HUES64 (cell line): ENCODE measurements around the gene DEXI.

Source experiments
- H3K27ac ChIP-seq: 2 replicates; pipeline ENCODE4 v1.7.0; 2013; ENCODE audit warnings: low read depth, low read length, inconsistent platforms
- H3K27me3 ChIP-seq: 2 replicates; pipeline ENCODE4 v1.6.1; 2013; ENCODE audit warnings: mild to moderate bottlenecking, low read length; ENCODE audit not compliant: insufficient read depth
- H3K36me3 ChIP-seq: 2 replicates; pipeline ENCODE4 v1.6.1; 2013; ENCODE audit warnings: mild to moderate bottlenecking, low read length; ENCODE audit not compliant: insufficient read depth
- H3K4me1 ChIP-seq: 2 replicates; pipeline ENCODE4 v1.6.1; 2013; ENCODE audit warnings: mild to moderate bottlenecking, low read length, moderate library complexity; ENCODE audit not compliant: insufficient read depth
- H3K4me3 ChIP-seq: 2 replicates; pipeline ENCODE4 v1.5.1; 2013; ENCODE audit warnings: mild to moderate bottlenecking, low read length, moderate library complexity
- H3K9ac ChIP-seq: 2 replicates; pipeline ENCODE4 v1.6.1; 2013; ENCODE audit warnings: mild to moderate bottlenecking, low read depth, low read length
- H3K9me3 ChIP-seq: 2 replicates; pipeline ENCODE4 v1.6.1; 2013; ENCODE audit warnings: low read depth, low read length; ENCODE audit not compliant: insufficient read depth
- WGBS: fragments of 150-250, 120-280 bp; methylation state at CpG from one replicate; pipeline ENCODE4 v1.1.7; 2013; ENCODE audit warnings: missing lambda C conversion rate; 5-methylcytosine and 5-hydroxymethylcytosine counted together

DEXI gene

GRCh38 chr16:10980813-10981212 is 38.5 kb upstream of the DEXI start:
- Histone ChIP-seq H3K4me1 (no peaks in the 10 kb centered on the region; the same call in 1 of the 2 replicates), H3K4me3 (no peak overlapping the region), H3K9me3 (no peaks in the 10 kb centered on the region), H3K27me3 (no peaks in the 10 kb centered on the region), H3K27ac (no peak overlapping the region), H3K36me3 (peaks cover 10% of the 10 kb centered on the region; the same call in 1 of the 2 replicates), H3K9ac (no peak overlapping the region)
- 98% methylated on average over 3 of the region's 3 CpGs for WGBS

- Histone ChIP-seq H3K9ac (no peak overlapping the region), H3K27ac (no peak overlapping the region), H3K36me3 (peaks cover 10% of the 10 kb centered on the region; the same call in 1 of the 2 replicates)
Observed at GRCh38 chr16:10979717-10980601, 37.7 kb upstream of the DEXI start.

GRCh38 chr16:10978871-10979446 is 36.7 kb upstream of the DEXI start:
- 84% methylated on average over 14 of the region's 14 CpGs for WGBS
- Histone ChIP-seq H3K27me3 (no peaks in the 10 kb centered on the region), H3K4me3 (no peak overlapping the region), H3K9me3 (no peaks in the 10 kb centered on the region), H3K36me3 (peaks cover 10% of the 10 kb centered on the region; the same call in 1 of the 2 replicates), H3K27ac (no peak overlapping the region), H3K4me1 (no peaks in the 10 kb centered on the region; the same call in 1 of the 2 replicates), H3K9ac (no peak overlapping the region)

More at GRCh38 chr16:10979717-10980601, 37.7 kb upstream of the DEXI start:
- Histone ChIP-seq H3K4me1 (no peaks in the 10 kb centered on the region; the same call in 1 of the 2 replicates), H3K9me3 (no peaks in the 10 kb centered on the region), H3K4me3 (no peak overlapping the region), H3K27me3 (no peaks in the 10 kb centered on the region)
- 91% methylated on average over 19 of the region's 19 CpGs for WGBS

GRCh38 chr16:10978124-10978523 is 35.9 kb upstream of the DEXI start:
- H3K4me1 ChIP-seq = no peaks in the 10 kb centered on the region; the same call in 1 of the 2 replicates
- H3K27ac ChIP-seq = no peak overlapping the region
- H3K36me3 ChIP-seq = peaks cover 12% of the 10 kb centered on the region
- no peak overlapping the region for H3K4me3 ChIP-seq
- no peak overlapping the region for H3K9ac ChIP-seq
- no peaks in the 10 kb centered on the region for H3K27me3 ChIP-seq
- WGBS = 84% methylated on average over 6 of the region's 6 CpGs
- no peaks in the 10 kb centered on the region for H3K9me3 ChIP-seq

GRCh38 chr16:10976634-10977033 is 34.4 kb upstream of the DEXI start:
- H3K9me3 ChIP-seq = no peaks in the 10 kb centered on the region
- H3K36me3 ChIP-seq = peaks cover 13% of the 10 kb centered on the region
- H3K4me3 ChIP-seq = no peak overlapping the region
- no peak overlapping the region for H3K9ac ChIP-seq
- 62% methylated on average over 3 of the region's 3 CpGs for WGBS
- no peak overlapping the region for H3K27ac ChIP-seq
- no peaks in the 10 kb centered on the region for H3K27me3 ChIP-seq
- H3K4me1 ChIP-seq = peaks cover 5% of the 10 kb centered on the region

- WGBS = 95% methylated on average over 12 of the region's 12 CpGs
- no peak overlapping the region for H3K27ac ChIP-seq
- H3K9ac ChIP-seq = no peak overlapping the region
- no peaks in the 10 kb centered on the region for H3K27me3 ChIP-seq
- no peak overlapping the region for H3K4me3 ChIP-seq
- H3K4me1 ChIP-seq = peaks cover 6% of the 10 kb centered on the region
- H3K9me3 ChIP-seq = no peaks in the 10 kb centered on the region
- peaks cover 17% of the 10 kb centered on the region for H3K36me3 ChIP-seq
Observed at GRCh38 chr16:10972819-10973464, 30.7 kb upstream of the DEXI start.

GRCh38 chr16:10972108-10972818 is 30.0 kb upstream of the DEXI start:
- WGBS = 93% methylated on average over 4 of the region's 4 CpGs
- H3K9me3 ChIP-seq = no peaks in the 10 kb centered on the region
- no peak overlapping the region for H3K4me3 ChIP-seq
- H3K27me3 ChIP-seq = no peaks in the 10 kb centered on the region
- no peak overlapping the region for H3K9ac ChIP-seq
- 0 out of 2 replicates have a peak overlapping the region, but pooled peaks have one; percentile 0 for H3K27ac ChIP-seq
- peaks cover 6% of the 10 kb centered on the region for H3K4me1 ChIP-seq
- H3K36me3 ChIP-seq = peaks cover 17% of the 10 kb centered on the region

GRCh38 chr16:10971560-10971961 is 29.3 kb upstream of the DEXI start:
- Histone ChIP-seq H3K9ac (no peak overlapping the region), H3K9me3 (no peaks in the 10 kb centered on the region), H3K4me1 (peaks cover 6% of the 10 kb centered on the region), H3K27me3 (no peaks in the 10 kb centered on the region), H3K4me3 (no peak overlapping the region), H3K36me3 (peaks cover 12% of the 10 kb centered on the region), H3K27ac (0 out of 2 replicates have a peak overlapping the region, but pooled peaks have one; percentile 0)
- 27% methylated on average over 3 of the region's 3 CpGs for WGBS

- Histone ChIP-seq H3K27me3 (no peaks in the 10 kb centered on the region), H3K27ac (no peak overlapping the region), H3K4me3 (no peak overlapping the region), H3K9me3 (no peaks in the 10 kb centered on the region), H3K4me1 (peaks cover 6% of the 10 kb centered on the region), H3K36me3 (peaks cover 12% of the 10 kb centered on the region), H3K9ac (no peak overlapping the region)
- WGBS = 95% methylated on average over 2 of the region's 2 CpGs
Observed at GRCh38 chr16:10970065-10970464, 27.8 kb upstream of the DEXI start.

- Histone ChIP-seq H3K27me3 (no peaks in the 10 kb centered on the region), H3K36me3 (peaks cover 12% of the 10 kb centered on the region), H3K27ac (no peak overlapping the region), H3K4me1 (peaks cover 6% of the 10 kb centered on the region), H3K9ac (no peak overlapping the region), H3K4me3 (no peak overlapping the region), H3K9me3 (no peaks in the 10 kb centered on the region)
- WGBS = 67% methylated on average over 1 of the region's 1 CpG
Observed at GRCh38 chr16:10969615-10970014, 27.3 kb upstream of the DEXI start.
